ENCODE results near the gene YBEY.

- no peak for TF ChIP-seq POLR2A (IDR thresholded peaks at IDR 0.05)
- no peak for TF ChIP-seq CTCF (IDR thresholded peaks at IDR 0.05)
Observed at GRCh38 chr21:46318464-46318845, 32.3 kb downstream of the YBEY start.

Data from breast epithelium (tissue), 3 donors.